ENCODE data around the gene VDAC1. TPM values are rescaled to one million over a fixed set of nuclear protein-coding genes. Genes with fewer than 3 reads are reported as not detected.

The VDAC1 gene
- total and polyA plus RNA-seq, 2 of the 8 experiments (the other 6 are each of a cell fraction or from before 2014, with no cell fraction given), result 111 to 301 TPM

DNA sequence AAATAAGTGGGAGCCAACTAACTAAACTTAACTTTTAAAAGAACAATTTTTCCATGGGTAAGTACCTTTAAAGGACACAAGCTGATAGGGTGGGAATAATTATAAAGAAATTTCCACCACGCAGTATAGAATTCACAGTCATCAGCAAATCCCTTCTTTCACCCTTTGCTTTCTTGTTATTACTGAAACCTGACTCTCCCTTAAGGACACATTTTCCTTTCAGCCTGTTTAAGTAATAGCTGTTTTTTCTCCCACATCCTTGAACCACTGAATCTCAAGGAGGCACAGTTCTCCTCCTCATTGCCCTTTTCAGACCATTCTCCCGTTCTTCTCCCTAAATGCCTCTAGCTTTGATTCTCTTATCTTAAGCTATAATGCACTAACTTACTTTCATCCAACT lies 42.6 kb downstream of the VDAC1 start (continued):
- TF ChIP-seq CTBP2 (IDR thresholded peaks at IDR 0.05; ENCODE audit: borderline replicate concordance, insufficient read depth, insufficient read length, low read length) (no peak), SP2 (IDR thresholded peaks at IDR 0.05; ENCODE audit: low read length) (no peak)
- TF ChIP-seq, protein P1, sequence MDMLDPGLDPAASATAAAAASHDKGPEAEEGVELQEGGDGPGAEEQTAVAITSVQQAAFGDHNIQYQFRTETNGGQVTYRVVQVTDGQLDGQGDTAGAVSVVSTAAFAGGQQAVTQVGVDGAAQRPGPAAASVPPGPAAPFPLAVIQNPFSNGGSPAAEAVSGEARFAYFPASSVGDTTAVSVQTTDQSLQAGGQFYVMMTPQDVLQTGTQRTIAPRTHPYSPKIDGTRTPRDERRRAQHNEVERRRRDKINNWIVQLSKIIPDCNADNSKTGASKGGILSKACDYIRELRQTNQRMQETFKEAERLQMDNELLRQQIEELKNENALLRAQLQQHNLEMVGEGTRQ (IDR thresholded peaks at IDR 0.05; ENCODE audit: low read length), result no peak

All from H1 (cell line).